Effector CD8-positive, alpha-beta T cell (primary cell): ENCODE results near the gene GPR15LG.

Experiments used
- DNase-seq: peaks from one replicate; lab custom pipeline; 2025; lab: John Stamatoyannopoulos, UW

The GPR15LG gene

GRCh38 chr10:84193846-84194423, 20.3 kb downstream of the GPR15LG start:
- DNase-seq, result no peak

DNA sequence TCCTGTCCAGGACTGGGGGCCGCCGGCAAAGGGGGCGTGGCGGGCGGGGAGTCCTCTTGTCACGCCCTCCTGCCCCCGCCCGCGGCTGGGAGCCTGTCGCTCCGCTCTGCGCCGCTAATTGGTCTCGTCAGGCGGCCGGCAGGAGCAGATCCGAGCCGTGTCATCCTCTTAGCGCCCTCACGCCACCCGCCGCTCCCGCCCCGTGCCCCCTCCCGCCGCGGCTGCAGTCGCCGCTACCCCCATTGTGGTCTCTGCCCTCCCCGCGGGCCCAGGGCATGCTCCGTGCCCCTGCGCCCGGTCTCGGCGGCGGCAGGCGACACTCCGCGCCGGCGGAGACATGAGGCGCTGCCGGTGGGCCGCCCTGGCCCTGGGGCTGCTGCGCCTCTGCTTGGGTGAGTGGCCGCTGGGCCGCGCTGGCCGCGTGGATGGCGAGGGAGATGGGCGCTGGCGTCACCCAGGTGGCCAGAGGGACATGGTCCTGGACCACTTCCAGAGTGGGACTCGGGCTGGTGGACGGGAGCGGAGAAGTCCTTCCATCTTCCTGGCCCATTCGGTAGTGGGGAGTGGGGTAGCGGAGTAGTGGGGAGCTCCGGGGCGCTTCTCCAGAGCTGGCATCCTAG, 20.9 kb downstream of the GPR15LG start, which contains the start of gene CDHR1:
Gene CDHR1, plus strand, starts transcription at position 114 of the 620 bp plus-strand sequence. Its CDS starts 224 bp downstream, at position 338.
- peak; percentile 33 for DNase-seq

GRCh38 chr10:84195044-84195830, 21.6 kb downstream of the GPR15LG start:
- no peak for DNase-seq

DNA sequence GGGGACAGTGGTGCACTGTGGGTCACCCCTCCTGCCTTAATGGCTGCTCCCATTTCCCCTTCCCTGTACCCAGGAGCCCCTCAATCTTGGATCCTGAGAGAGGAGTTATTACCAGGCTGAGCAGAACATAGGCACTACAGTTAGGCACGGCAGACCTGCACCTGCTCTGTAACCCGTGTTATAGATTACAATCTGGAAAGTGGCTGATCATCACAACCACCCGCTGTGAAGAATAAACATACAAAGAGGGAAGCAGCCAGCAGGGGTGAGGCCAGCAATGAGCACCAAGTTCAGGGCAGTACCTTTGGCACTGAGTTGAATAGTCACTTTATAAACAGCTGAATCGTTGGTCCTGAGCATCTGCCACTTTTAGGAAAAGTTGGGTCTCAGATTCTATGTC, 22.5 kb downstream of the GPR15LG start:
- no peak for DNase-seq

DNA sequence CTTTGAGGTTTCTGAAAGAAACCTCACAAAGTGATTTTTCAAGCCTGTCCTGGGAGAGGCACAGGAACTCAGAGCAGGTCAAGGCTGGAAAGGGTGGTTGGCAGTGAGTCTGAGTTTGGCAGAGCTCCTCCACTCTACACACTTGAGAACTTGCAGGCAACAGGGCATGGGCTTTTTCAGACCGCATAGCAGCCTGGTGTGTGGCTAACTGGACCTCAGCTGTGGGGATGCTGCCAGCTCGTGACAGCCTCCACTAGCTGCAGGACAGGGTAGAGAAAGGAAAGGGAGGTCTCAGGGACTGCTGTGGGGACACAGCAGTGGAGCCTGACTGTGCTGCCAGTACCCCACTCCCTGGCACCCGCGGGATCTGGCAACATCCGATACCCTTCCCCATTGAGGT, 23.3 kb downstream of the GPR15LG start:
- no peak for DNase-seq

DNA sequence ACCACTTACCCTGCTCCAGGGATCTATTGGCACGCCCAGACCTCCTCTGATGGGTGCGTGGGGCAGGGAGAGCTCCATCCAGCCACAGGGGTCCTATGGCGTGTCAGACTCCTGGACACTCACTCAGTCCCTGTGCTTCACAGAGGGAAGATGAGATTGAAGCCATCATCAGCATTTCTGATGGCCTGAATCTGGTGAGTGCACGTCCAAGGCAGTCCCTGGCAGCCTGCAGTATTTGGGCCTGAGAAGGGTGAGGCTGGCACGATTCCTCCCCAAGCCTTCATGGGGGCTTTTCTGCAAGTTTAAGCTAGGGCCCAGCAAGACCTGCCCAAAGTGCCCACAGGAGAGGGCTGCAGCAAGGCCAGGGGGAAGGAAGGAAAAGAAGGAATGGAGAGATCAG, 24.0 kb downstream of the GPR15LG start:
- DNase-seq, result no peak

- DNase-seq, result no peak
Measured at GRCh38 chr10:84198206-84198915, 24.8 kb downstream of the GPR15LG start.

DNA sequence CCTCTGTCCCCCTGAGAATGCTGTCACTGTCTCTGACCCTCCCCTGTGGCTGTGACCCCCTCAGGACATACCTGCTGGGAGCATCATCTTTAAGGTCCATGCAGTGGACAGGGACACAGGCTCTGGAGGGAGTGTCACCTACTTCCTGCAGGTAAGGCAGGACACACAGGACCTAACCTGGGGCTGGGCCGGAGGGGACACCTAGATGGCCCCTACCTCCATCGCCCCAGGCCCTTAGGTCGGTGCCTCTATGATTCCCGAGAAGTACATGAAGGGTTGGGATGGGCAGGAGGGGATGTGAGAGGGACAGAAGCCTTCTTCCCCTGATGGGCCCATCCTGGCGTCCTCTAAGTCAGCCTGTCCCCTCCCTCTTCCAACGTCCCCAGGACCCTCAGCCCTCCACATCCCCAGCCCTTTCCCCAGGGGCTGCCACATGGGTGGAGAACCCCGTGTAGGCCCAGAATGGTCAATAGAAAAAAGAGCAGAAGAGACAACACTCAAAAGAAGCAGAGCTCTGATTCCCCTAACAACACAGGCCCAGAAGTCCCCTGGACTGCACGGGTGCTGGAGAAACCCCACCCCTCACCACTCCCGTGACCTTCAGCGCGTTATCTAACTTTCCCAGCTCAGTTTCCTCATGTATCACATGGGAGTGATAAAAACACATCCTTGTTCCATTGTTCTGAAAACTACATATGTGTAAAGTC, 27.1 kb downstream of the GPR15LG start:
- DNase-seq, result no peak

GRCh38 chr10:84201244-84201606, 27.6 kb downstream of the GPR15LG start:
- no peak for DNase-seq

GRCh38 chr10:84201682-84202081, 28.1 kb downstream of the GPR15LG start:
- DNase-seq, result no peak

DNA sequence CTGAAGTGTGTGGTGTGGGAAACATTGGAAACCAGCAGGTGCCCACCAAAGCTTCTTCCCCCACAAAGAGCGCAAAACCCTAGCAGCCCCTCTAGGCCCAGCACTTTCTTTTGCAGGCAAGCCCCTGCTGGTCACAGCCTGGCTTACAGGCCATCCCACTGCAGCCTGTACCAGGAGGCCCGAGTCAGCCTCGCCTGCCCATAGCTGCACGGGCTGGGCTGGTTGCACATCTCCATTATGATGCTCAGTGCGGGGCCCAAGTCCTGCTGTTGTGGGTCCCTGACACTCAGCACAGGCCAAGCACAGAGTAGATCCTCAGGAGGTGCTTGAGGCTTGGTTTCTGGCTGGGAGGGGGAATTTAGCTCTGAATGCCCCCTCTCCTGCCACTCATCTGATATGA, 28.7 kb downstream of the GPR15LG start:
- DNase-seq, result no peak

GRCh38 chr10:84204122-84204521, 30.5 kb downstream of the GPR15LG start:
- no peak for DNase-seq

- no peak for DNase-seq
Measured at GRCh38 chr10:84204610-84205009, 31.0 kb downstream of the GPR15LG start.

GRCh38 chr10:84205049-84205852, 31.6 kb downstream of the GPR15LG start:
- peak; percentile 55 for DNase-seq

DNA sequence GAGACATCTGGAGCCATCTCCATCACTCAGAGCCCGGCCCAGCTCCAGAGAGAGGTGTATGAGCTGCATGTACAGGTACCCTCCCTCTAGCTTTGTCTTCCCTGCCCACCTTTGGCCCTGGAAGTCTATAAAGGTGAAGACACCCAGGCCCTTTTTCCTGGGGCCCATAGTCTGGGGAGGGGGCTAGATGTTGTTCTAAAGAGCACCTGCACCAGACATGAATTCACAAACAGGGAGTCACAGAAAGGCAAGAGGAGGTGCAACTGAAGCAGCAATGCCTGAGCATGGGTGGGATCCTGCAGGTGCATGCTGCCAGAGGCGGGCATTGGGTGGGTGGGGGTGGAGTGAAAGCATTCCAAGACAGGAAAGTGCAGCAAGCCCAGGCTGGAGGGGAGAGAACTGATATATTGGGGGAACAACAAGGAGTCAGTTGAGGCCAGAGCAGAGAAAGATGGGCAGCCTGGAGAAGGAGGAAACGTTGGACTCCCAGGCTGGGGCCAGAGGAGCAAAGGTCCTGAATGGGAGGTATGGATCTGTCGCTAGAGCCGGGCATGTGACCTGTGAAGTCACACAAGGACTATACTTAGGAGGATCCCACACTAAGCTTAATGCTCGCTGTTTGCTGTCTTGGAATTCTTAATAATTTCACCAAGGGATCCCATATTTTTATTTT, 32.4 kb downstream of the GPR15LG start:
- no peak for DNase-seq

- DNase-seq, result no peak
Measured at GRCh38 chr10:84208023-84208422, 34.4 kb downstream of the GPR15LG start.

DNA sequence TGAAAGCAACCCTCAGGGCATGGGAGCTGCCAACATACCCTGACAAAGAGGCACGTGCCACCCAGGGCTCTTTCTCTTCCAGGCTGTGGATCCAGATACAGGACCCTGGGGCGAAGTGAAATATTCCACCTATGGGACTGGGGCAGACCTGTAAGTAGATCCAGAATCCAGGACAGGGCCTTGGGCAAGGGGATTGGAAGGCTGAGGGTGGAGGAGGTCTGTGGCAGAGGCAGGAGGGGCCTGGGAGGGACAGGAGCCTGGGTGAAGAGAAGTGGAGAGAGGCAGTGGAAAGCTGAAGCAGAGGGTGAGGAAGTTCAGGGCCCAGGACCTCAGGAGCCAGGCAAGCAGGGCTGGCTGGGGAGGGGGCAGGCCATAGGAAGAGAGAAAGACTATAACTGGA, 38.0 kb downstream of the GPR15LG start:
- no peak for DNase-seq

- DNase-seq, result no peak
Measured at GRCh38 chr10:84212014-84212413, 38.4 kb downstream of the GPR15LG start.

DNA sequence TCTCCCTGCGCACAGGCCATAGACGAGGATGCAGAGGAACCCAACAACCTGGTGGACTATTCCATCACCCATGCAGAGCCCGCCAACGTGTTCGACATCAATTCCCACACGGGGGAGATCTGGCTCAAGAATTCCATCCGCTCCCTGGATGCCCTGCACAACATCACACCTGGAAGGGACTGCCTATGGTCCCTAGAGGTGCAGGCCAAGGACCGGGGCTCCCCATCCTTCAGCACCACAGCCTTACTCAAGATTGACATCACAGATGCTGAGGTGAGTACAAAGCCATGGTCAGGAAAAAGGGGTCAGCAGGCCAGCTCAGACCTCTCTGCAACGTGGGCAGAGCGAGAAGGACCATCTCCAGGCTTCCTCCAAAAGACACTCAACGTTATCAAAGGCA, 39.5 kb downstream of the GPR15LG start:
- no peak for DNase-seq

GRCh38 chr10:84214046-84214572, 40.5 kb downstream of the GPR15LG start:
- no peak for DNase-seq
